ENCODE data around the gene ITGA2B. TPM values are rescaled to one million over a fixed set of nuclear protein-coding genes. Genes with fewer than 3 reads are reported as not detected.
"Not testable (repeated sequence)": the region's sequence is repeated elsewhere in the genome, so short reads cannot be mapped to it uniquely, and the experiment has no call there.

ITGA2B gene
- total and polyA plus RNA-seq, 2 experiments from 2014 or later = 13.3 to 13.9 TPM

GRCh38 chr17:44394112-44394511 lies 4.7 kb upstream of the ITGA2B start:
- ATAC-seq = peak; percentile 15
- not testable (repeated sequence) for H3K36me3 ChIP-seq (ENCODE audit: insufficient read depth); H3K27me3 ChIP-seq (ENCODE audit: insufficient read depth); H3K79me2 ChIP-seq (replicated peaks; ENCODE audit: insufficient read depth); H2AFZ ChIP-seq; DNase-seq (ENCODE audit: low spot score); H3K27ac Mint-ChIP-seq; H3K4me3 ChIP-seq; H3F3A ChIP-seq (replicated peaks; ENCODE audit: low read depth); H3K4me2 ChIP-seq; H4K20me1 ChIP-seq (replicated peaks; ENCODE audit: insufficient read depth); H3K4me1 ChIP-seq (ENCODE audit: insufficient read depth); H3K9me2 ChIP-seq (ENCODE audit: insufficient read depth); H3K4me3 Mint-ChIP-seq; H3K9me3 Mint-ChIP-seq; H3K27me3 Mint-ChIP-seq (ENCODE audit: insufficient read depth, low read depth, poor library complexity)
- H3K27ac ChIP-seq (ENCODE audit: low read depth) = peak overlapping the region; percentile 69
- Mint-ChIP-seq H3K4me1 (peaks cover 12% of the 10 kb centered on the region), H3K36me3 (ENCODE audit: low read depth) (peaks cover 16% of the 10 kb centered on the region)

DNA sequence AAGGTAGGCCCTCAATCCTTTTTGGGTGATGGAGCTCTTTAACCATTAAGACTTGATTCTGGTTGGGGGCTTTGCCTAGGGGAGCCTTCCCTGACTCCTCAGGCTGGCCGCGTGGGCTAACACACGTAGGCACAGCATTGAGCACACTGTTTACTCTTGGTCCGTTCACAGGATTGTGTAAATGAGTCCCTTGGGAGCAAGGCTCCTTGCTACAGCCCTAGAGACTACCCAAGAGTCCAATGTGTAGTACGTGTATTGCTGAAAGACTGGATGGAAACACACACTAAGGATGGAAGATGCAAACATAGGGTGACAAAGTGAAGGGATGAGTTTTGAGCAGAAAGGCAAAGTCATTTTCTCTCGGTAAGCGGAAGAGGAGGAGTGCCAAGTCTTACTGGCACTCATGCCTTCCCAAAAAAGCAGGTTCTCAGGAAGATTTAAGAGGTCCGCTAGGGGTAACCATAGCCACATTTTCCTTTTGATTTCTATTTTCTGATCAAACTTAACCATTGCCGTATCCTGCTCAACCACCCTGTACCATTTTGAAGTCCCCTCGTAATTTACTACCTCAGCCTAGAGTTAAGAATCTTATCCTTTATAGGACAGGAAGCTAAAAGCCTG lies 911 bp upstream of the ITGA2B start:
- Histone ChIP-seq H2AFZ (no peak overlapping the region), H3K9me2 (ENCODE audit: insufficient read depth) (0 out of 2 replicates have a peak, but pooled peaks cover 8% of the 10 kb centered on the region), H4K20me1 (replicated peaks; ENCODE audit: insufficient read depth) (no peaks in the 10 kb centered on the region; the same call in 1 of the 2 replicates), H3K27me3 (ENCODE audit: insufficient read depth) (peaks cover 20% of the 10 kb centered on the region), H3K36me3 (ENCODE audit: insufficient read depth) (no peaks in the 10 kb centered on the region), H3F3A (replicated peaks; ENCODE audit: low read depth) (0 out of 2 replicates have a peak, but pooled peaks cover 7% of the 10 kb centered on the region), H3K4me2 (no peak overlapping the region), H3K79me2 (replicated peaks; ENCODE audit: insufficient read depth) (no peaks in the 10 kb centered on the region), H3K27ac (ENCODE audit: low read depth) (no peak overlapping the region), H3K4me1 (ENCODE audit: insufficient read depth) (peaks cover 14% of the 10 kb centered on the region), H3K4me3 (no peak overlapping the region)
- no peak for ATAC-seq
- Mint-ChIP-seq H3K36me3 (ENCODE audit: low read depth) (no peaks in the 10 kb centered on the region), H3K4me3 (no peak overlapping the region), H3K27me3 (ENCODE audit: insufficient read depth, low read depth, poor library complexity) (peaks cover 21% of the 10 kb centered on the region), H3K27ac (no peak overlapping the region), H3K4me1 (peaks cover 16% of the 10 kb centered on the region; the same call in 2 of the 3 replicates), H3K9me3 (no peaks in the 10 kb centered on the region)
- DNase-seq (ENCODE audit: low spot score) = no peak
- TF ChIP-seq REST (IDR thresholded peaks at IDR 0.05; ENCODE audit: unreplicated experiment) (no peak), ETS1 (IDR thresholded peaks at IDR 0.05) (no peak), CREB1 (CRISPR knock-in tag; IDR thresholded peaks at IDR 0.05; ENCODE audit: low read depth) (no peak), NANOG (IDR thresholded peaks at IDR 0.05; ENCODE audit: borderline replicate concordance) (no peak), STAT1 (IDR thresholded peaks at IDR 0.05; ENCODE audit: unreplicated experiment) (no peak), CTCF (conservative IDR thresholded peaks at IDR 0.05; ENCODE audit: low read depth in 2 of 2) (no peak), ZNF114 (CRISPR knock-in tag; IDR thresholded peaks at IDR 0.05) (no peak), POLR2AphosphoS5 (IDR thresholded peaks at IDR 0.05; ENCODE audit: low read depth) (no peak)
- TF ChIP-seq, protein P1, sequence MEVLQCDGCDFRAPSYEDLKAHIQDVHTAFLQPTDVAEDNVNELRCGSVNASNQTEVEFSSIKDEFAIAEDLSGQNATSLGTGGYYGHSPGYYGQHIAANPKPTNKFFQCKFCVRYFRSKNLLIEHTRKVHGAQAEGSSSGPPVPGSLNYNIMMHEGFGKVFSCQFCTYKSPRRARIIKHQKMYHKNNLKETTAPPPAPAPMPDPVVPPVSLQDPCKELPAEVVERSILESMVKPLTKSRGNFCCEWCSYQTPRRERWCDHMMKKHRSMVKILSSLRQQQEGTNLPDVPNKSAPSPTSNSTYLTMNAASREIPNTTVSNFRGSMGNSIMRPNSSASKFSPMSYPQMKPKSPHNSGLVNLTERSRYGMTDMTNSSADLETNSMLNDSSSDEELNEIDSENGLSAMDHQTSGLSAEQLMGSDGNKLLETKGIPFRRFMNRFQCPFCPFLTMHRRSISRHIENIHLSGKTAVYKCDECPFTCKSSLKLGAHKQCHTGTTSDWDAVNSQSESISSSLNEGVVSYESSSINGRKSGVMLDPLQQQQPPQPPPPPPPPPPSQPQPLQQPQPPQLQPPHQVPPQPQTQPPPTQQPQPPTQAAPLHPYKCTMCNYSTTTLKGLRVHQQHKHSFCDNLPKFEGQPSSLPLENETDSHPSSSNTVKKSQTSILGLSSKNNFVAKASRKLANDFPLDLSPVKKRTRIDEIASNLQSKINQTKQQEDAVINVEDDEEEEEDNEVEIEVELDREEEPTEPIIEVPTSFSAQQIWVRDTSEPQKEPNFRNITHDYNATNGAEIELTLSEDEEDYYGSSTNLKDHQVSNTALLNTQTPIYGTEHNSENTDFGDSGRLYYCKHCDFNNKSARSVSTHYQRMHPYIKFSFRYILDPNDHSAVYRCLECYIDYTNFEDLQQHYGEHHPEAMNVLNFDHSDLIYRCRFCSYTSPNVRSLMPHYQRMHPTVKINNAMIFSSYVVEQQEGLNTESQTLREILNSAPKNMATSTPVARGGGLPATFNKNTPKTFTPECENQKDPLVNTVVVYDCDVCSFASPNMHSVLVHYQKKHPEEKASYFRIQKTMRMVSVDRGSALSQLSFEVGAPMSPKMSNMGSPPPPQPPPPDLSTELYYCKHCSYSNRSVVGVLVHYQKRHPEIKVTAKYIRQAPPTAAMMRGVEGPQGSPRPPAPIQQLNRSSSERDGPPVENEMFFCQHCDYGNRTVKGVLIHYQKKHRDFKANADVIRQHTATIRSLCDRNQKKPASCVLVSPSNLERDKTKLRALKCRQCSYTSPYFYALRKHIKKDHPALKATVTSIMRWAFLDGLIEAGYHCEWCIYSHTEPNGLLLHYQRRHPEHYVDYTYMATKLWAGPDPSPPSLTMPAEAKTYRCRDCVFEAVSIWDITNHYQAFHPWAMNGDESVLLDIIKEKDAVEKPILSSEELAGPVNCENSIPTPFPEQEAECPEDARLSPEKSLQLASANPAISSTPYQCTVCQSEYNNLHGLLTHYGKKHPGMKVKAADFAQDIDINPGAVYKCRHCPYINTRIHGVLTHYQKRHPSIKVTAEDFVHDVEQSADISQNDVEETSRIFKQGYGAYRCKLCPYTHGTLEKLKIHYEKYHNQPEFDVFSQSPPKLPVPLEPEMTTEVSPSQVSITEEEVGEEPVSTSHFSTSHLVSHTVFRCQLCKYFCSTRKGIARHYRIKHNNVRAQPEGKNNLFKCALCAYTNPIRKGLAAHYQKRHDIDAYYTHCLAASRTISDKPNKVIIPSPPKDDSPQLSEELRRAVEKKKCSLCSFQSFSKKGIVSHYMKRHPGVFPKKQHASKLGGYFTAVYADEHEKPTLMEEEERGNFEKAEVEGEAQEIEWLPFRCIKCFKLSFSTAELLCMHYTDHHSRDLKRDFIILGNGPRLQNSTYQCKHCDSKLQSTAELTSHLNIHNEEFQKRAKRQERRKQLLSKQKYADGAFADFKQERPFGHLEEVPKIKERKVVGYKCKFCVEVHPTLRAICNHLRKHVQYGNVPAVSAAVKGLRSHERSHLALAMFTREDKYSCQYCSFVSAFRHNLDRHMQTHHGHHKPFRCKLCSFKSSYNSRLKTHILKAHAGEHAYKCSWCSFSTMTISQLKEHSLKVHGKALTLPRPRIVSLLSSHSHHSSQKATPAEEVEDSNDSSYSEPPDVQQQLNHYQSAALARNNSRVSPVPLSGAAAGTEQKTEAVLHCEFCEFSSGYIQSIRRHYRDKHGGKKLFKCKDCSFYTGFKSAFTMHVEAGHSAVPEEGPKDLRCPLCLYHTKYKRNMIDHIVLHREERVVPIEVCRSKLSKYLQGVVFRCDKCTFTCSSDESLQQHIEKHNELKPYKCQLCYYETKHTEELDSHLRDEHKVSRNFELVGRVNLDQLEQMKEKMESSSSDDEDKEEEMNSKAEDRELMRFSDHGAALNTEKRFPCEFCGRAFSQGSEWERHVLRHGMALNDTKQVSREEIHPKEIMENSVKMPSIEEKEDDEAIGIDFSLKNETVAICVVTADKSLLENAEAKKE (CRISPR knock-in tag; IDR thresholded peaks at IDR 0.05) = no peak
